Retinal pigment epithelial cell (primary cell): ENCODE data around the gene RIBC1.
"Not testable (repeated sequence)": the region's sequence is repeated elsewhere in the genome, so short reads cannot be mapped to it uniquely, and the experiment has no call there.

Experiments
- DNase-seq: peaks from one replicate; pipeline ENCODE4 v3.0.0-alpha.2; 2010; ENCODE audit warnings: low read depth
- H3K4me3 ChIP-seq: 2 replicates; pipeline ENCODE4 v1.5.1; 2011; ENCODE audit warnings: mild to moderate bottlenecking, low read length, control low read depth, moderate library complexity
- CTCF ChIP-seq: conservative IDR thresholded peaks from 2 replicates; pipeline ENCODE4 v1.5.1; 2011; ENCODE audit warnings: low read depth, low read length, control low read depth, inconsistent platforms

Gene RIBC1

GRCh38 chrX:53379747-53380146, 42.9 kb upstream of the RIBC1 start:
- TF ChIP-seq CTCF: no peak
- no peak overlapping the region for H3K4me3 ChIP-seq
- DNase-seq: no peak

GRCh38 chrX:53383376-53384076, 39.1 kb upstream of the RIBC1 start:
- TF ChIP-seq CTCF: no peak
- no peak overlapping the region for H3K4me3 ChIP-seq
- no peak for DNase-seq

- no peak for DNase-seq
- H3K4me3 ChIP-seq: no peak overlapping the region
- peak; percentile 12 for TF ChIP-seq CTCF
Observed at GRCh38 chrX:53395605-53396298, 26.9 kb upstream of the RIBC1 start.

GRCh38 chrX:53398216-53398615, 24.5 kb upstream of the RIBC1 start:
- no peak overlapping the region for H3K4me3 ChIP-seq
- DNase-seq: no peak
- TF ChIP-seq CTCF: no peak

GRCh38 chrX:53403535-53403934, 19.1 kb upstream of the RIBC1 start:
- DNase-seq: no peak
- TF ChIP-seq CTCF: no peak
- no peak overlapping the region for H3K4me3 ChIP-seq

GRCh38 chrX:53412446-53412845, 10.2 kb upstream of the RIBC1 start:
- H3K4me3 ChIP-seq: no peak overlapping the region
- no peak for TF ChIP-seq CTCF
- DNase-seq: no peak

GRCh38 chrX:53420351-53420750, 2.3 kb upstream of the RIBC1 start:
- DNase-seq, H3K4me3 ChIP-seq: not testable (repeated sequence)
